Lung (tissue), 12 donors: ENCODE results near the gene GADD45G. TPM values are rescaled to one million over a fixed set of nuclear protein-coding genes. Genes with fewer than 3 reads are reported as not detected.

Experiments used
- ATAC-seq: fragments of 200-7000 bp; cut with Tn5 transposase; one replicate; pipeline ENCODE4 v1.9.1; 2020; ENCODE audit warnings: moderate number of reproducible peaks; ENCODE audit not compliant: insufficient read depth, low FRiP score
- DNase-seq, 3 donors: peaks; one replicate each; pipeline ENCODE4 v3.0.0-alpha.2; 2013 to 2017
- H3K27ac ChIP-seq, 2 donors: one replicate each; pipeline ENCODE4 v1.5.1; 2013; ENCODE audit warnings: mild to moderate bottlenecking in 2 of 2, moderate library complexity in 2 of 2, control low read depth in 1 of 2, inconsistent platforms in 1 of 2, low read depth in 1 of 2, low read length in 1 of 2
- H3K27me3 ChIP-seq, 3 donors: one replicate each; pipeline ENCODE4 v1.5.1; 2013; ENCODE audit warnings: low read length in 2 of 3; ENCODE audit not compliant: control insufficient read depth in 3 of 3, insufficient read depth in 3 of 3
- H3K36me3 ChIP-seq, 4 donors: one replicate each; pipeline ENCODE4 v1.5.1; 2013; ENCODE audit warnings: low read length in 4 of 4, mild to moderate bottlenecking in 1 of 4, moderate library complexity in 1 of 4; ENCODE audit not compliant: control insufficient read depth in 4 of 4, insufficient read depth in 4 of 4
- H3K4me1 ChIP-seq, 5 donors: one replicate each; pipeline ENCODE4 v1.5.1; 2013; ENCODE audit warnings: low read length in 5 of 5, mild to moderate bottlenecking in 2 of 5, moderate library complexity in 1 of 5; ENCODE audit not compliant: control insufficient read depth in 5 of 5, insufficient read depth in 5 of 5
- H3K4me3 ChIP-seq: one replicate; pipeline ENCODE4 v1.5.1; 2013; ENCODE audit warnings: mild to moderate bottlenecking, control low read depth, moderate library complexity
- H3K9ac ChIP-seq, 2 donors: one replicate each; pipeline ENCODE4 v1.5.1; 2013; ENCODE audit warnings: low read length in 2 of 2, control low read depth in 1 of 2; ENCODE audit not compliant: insufficient read depth in 1 of 2
- H3K9me3 ChIP-seq, 4 donors: one replicate each; pipeline ENCODE4 v1.5.1; 2013; ENCODE audit warnings: low read length in 3 of 4, mild to moderate bottlenecking in 1 of 4, moderate library complexity in 1 of 4; ENCODE audit not compliant: control insufficient read depth in 4 of 4, insufficient read depth in 3 of 4
- CTCF ChIP-seq: IDR thresholded peaks from 2 replicates; pipeline ENCODE4 v1.5.1; 2012; ENCODE audit warnings: mild to moderate bottlenecking; ENCODE audit errors: control extremely low read depth, extremely low read depth
- WGBS, 2 donors: extraction: QIAGEN DNeasy Blood & Tissue Kit; methylation state at CpG; one replicate each; pipeline ENCODE4 v1.1.7; 2013; 5-methylcytosine and 5-hydroxymethylcytosine counted together
- polyA plus RNA-seq, 2 donors: library from polyadenylated mRNA; stranded (reverse); fragments of 200-250 nt; gene quantifications; one replicate each; pipeline ENCODE4 v1.2.1, GENCODE V29; 2013
- total RNA-seq, 2 donors: library from RNA; depleted of rRNA in 1 of 2; stranded (reverse); fragments of >200 nt in 1 of 2; gene quantifications; one replicate each; pipeline ENCODE4 v1.2.1, GENCODE V29; 2014 to 2021
- donor health status: control.
- donor health status: control.
- donor health status: Bipolar disorder and iron deficiency.
- donor health status: healthy.
- donor health status: DM: yes; HTN: yes; CAD: no.

The GADD45G gene
- total and polyA plus RNA-seq, 4 donors = 9.9 to 70.3 (median 33.5) TPM

DNA sequence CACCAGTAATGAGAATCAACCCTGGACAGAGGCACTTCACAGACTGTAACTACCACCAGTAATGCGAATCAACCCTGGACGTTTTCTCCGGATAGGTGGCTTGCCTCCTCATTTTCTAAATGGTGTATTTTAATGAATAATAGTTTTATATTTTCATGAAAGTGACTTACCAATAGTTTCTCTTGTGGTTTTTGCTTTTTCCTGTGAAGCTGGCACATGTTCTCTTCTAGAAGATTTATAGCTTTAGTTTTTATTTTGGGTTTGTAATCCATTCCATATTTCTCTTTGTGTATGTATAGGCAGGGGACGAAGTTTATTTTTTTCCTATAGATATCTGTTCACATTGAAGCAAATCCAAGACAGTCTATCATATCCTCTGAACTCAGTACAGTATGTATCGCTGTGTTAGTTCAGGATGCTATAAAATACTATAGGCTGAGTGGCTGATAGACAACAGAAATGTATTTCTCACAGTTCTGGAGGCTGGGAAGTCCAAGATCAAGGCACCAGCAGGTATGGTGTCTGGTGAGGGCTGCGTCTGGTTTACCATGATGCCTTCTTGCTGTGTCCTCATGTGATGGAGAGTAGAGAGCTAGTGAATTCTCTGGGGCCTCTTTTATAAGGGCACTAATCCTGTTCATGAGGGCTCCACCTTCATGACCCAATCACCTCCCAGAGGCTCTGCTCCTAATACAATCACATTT, 46.5 kb upstream of the GADD45G start:
- 65 to 81% methylated on average over 6 of the region's 6 CpGs for WGBS, 2 donors
- no peaks in the 10 kb centered on the region for H3K27me3 ChIP-seq
- H3K4me3 ChIP-seq = no peak overlapping the region
- peaks cover 0 to 25% (median 0%) of the 10 kb centered on the region in 5 donors for H3K4me1 ChIP-seq
- no peak overlapping the region for H3K27ac ChIP-seq
- DNase-seq = no peak
- no peak for TF ChIP-seq CTCF
- ATAC-seq = no peak
- no peak overlapping the region for H3K9ac ChIP-seq
- no peaks in the 10 kb centered on the region for H3K36me3 ChIP-seq
- peaks cover 0 to 5% (median 0%) of the 10 kb centered on the region in 4 donors for H3K9me3 ChIP-seq

GRCh38 chr9:89558948-89559347, 45.9 kb upstream of the GADD45G start:
- Histone ChIP-seq H3K36me3 (no peaks in the 10 kb centered on the region), H3K27ac (no peak overlapping the region), H3K27me3 (no peaks in the 10 kb centered on the region), H3K9me3 (peaks cover 0 to 5% (median 0%) of the 10 kb centered on the region in 4 donors), H3K4me3 (no peak overlapping the region), H3K9ac (no peak overlapping the region), H3K4me1 (peaks cover 0 to 21% (median 0%) of the 10 kb centered on the region in 5 donors)
- no peak for ATAC-seq
- 59 to 80% methylated on average over 2 of the region's 2 CpGs for WGBS, 2 donors
- DNase-seq = no peak
- no peak for TF ChIP-seq CTCF

DNA sequence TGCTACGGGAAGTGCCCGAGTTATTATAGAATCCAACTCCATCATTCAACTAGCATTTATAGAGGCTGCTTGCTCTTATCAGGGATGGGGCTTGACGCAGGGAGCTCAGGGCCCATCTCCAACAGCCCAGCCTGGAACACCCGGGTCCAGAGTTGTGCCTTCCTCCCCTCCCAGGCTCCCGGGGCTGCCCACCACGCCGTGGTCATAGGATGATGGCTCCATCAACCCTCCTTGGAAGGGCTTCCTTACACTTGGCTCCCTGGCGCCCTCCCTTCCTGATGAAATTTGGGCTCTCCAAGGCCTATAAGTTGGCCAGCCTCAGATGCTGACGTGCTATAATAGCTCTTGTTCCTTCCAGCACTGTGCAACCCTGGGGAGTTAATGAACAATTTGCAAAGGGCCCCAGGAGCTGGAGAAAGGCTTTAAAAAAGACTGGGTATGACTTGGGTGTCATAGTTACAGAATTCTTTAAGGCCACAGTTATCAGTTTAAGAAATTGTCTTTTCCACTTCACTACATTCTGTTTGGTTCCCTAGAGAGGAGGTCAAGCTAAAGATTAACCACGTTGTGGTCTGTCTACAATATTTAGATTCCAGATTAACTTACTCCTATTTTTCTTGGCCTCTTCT, 42.5 kb upstream of the GADD45G start:
- Histone ChIP-seq H3K9ac (no peak overlapping the region), H3K36me3 (no peaks in the 10 kb centered on the region), H3K4me1 (no peaks in the 10 kb centered on the region), H3K27ac (no peak overlapping the region), H3K4me3 (no peak overlapping the region), H3K9me3 (peaks cover 0 to 7% (median 0%) of the 10 kb centered on the region in 4 donors), H3K27me3 (no peaks in the 10 kb centered on the region)
- no peak for TF ChIP-seq CTCF
- DNase-seq (peak; percentile 18 to 58 (median 41)), ATAC-seq (no peak)
- 75 to 89% methylated on average over 10 of the region's 10 CpGs for WGBS, 2 donors
